ENCODE data around the gene SSC4D.

GRCh38 chr7:76340617-76341131, 68.8 kb downstream of the SSC4D start:
- TF ChIP-seq CTCF (IDR thresholded peaks at IDR 0.05) (no peak), POLR2A (IDR thresholded peaks at IDR 0.05) (no peak)
